ENCODE data around the gene UNC5C.

Gene UNC5C

GRCh38 chr4:95446173-95446572 is 102.6 kb downstream of the UNC5C start:
- Histone ChIP-seq H3K9me3 (no peaks in the 10 kb centered on the region), H3K4me3 (ENCODE audit: low read depth, low read length) (no peak overlapping the region), H3K36me3 (peaks cover 64% of the 10 kb centered on the region), H3K27me3 (no peaks in the 10 kb centered on the region), H3K4me1 (peaks cover 11% of the 10 kb centered on the region)
- TF ChIP-seq CTCF (IDR thresholded peaks at IDR 0.05; ENCODE audit: low read depth, low read length): no peak
- no peak for DNase-seq

GRCh38 chr4:95445251-95445650 is 103.5 kb downstream of the UNC5C start:
- no peak for TF ChIP-seq CTCF (IDR thresholded peaks at IDR 0.05; ENCODE audit: low read depth, low read length)
- peaks cover 5% of the 10 kb centered on the region; the same call in 1 of the 2 replicates for H3K4me1 ChIP-seq

GRCh38 chr4:95444812-95445211 is 104.0 kb downstream of the UNC5C start:
- Histone ChIP-seq H3K4me1 (peaks cover 2% of the 10 kb centered on the region; the same call in 1 of the 2 replicates), H3K27me3 (no peaks in the 10 kb centered on the region), H3K4me3 (ENCODE audit: low read depth, low read length) (no peak overlapping the region), H3K9me3 (no peaks in the 10 kb centered on the region), H3K36me3 (peaks cover 56% of the 10 kb centered on the region)
- DNase-seq: no peak
- no peak for TF ChIP-seq CTCF (IDR thresholded peaks at IDR 0.05; ENCODE audit: low read depth, low read length)

More at GRCh38 chr4:95445251-95445650, 103.5 kb downstream of the UNC5C start:
- Histone ChIP-seq H3K4me3 (ENCODE audit: low read depth, low read length) (no peak overlapping the region), H3K9me3 (no peaks in the 10 kb centered on the region), H3K36me3 (peaks cover 56% of the 10 kb centered on the region), H3K27me3 (no peaks in the 10 kb centered on the region)
- DNase-seq: no peak

GRCh38 chr4:95439896-95440295 is 108.9 kb downstream of the UNC5C start:
- no peaks in the 10 kb centered on the region for H3K9me3 ChIP-seq
- H3K36me3 ChIP-seq: peaks cover 36% of the 10 kb centered on the region

GRCh38 chr4:95439071-95439470 is 109.7 kb downstream of the UNC5C start:
- Histone ChIP-seq H3K9me3 (no peaks in the 10 kb centered on the region), H3K4me3 (ENCODE audit: low read depth, low read length) (no peak overlapping the region), H3K27me3 (no peaks in the 10 kb centered on the region), H3K4me1 (peaks cover 4% of the 10 kb centered on the region), H3K36me3 (peaks cover 31% of the 10 kb centered on the region)
- no peak for TF ChIP-seq CTCF (IDR thresholded peaks at IDR 0.05; ENCODE audit: low read depth, low read length)
- DNase-seq: no peak

More at GRCh38 chr4:95439896-95440295, 108.9 kb downstream of the UNC5C start:
- Histone ChIP-seq H3K4me3 (ENCODE audit: low read depth, low read length) (no peak overlapping the region), H3K27me3 (no peaks in the 10 kb centered on the region), H3K4me1 (peaks cover 4% of the 10 kb centered on the region)
- TF ChIP-seq CTCF (IDR thresholded peaks at IDR 0.05; ENCODE audit: low read depth, low read length): no peak
- no peak for DNase-seq

GRCh38 chr4:95432466-95432865 is 116.3 kb downstream of the UNC5C start:
- DNase-seq: no peak
- TF ChIP-seq CTCF (IDR thresholded peaks at IDR 0.05; ENCODE audit: low read depth, low read length): no peak
- no peaks in the 10 kb centered on the region for H3K9me3 ChIP-seq
- no peaks in the 10 kb centered on the region for H3K27me3 ChIP-seq
- H3K36me3 ChIP-seq: peaks cover 6% of the 10 kb centered on the region
- H3K4me1 ChIP-seq: peaks cover 28% of the 10 kb centered on the region
- H3K4me3 ChIP-seq (ENCODE audit: low read depth, low read length): no peak overlapping the region

Measured in BE2C (cell line).